ENCODE data around the gene GFER. TPM values are rescaled to one million over a fixed set of nuclear protein-coding genes. Genes with fewer than 3 reads are reported as not detected.

GFER gene
- total and polyA plus RNA-seq, 10 of the 15 experiments (the other 5 are each of a cell fraction or from before 2014, with no cell fraction given) = 2.4 to 57.7 (median 31.3) TPM

- peaks cover 12% of the 10 kb centered on the region for H3K4me1 ChIP-seq (ENCODE audit: control insufficient read depth, insufficient read depth, low read length)
- no peak overlapping the region for H2AFZ ChIP-seq (ENCODE audit: control insufficient read depth, low read depth, low read length)
- peaks cover 0 to 36% of the 10 kb centered on the region in 2 experiments; a peak in 3 of 4 replicates for H3K36me3 ChIP-seq (ENCODE audit: control insufficient read depth in 2 of 2, insufficient read depth in 2 of 2, low read length in 1 of 2)
- no peak for ATAC-seq
- H3K4me3 ChIP-seq = no peak overlapping the region
- WGBS (ENCODE audit: insufficient coverage, insufficient replicate concordance, low lambda C conversion rate, missing lambda C conversion rate) = 93% methylated on average over 27 of the region's 37 CpGs
- 0 out of 4 replicates have a peak, but pooled peaks cover 0 to 5% of the 10 kb centered on the region in 2 experiments for H3K27me3 ChIP-seq (replicated peaks in 1 of 2; ENCODE audit: control insufficient read depth in 2 of 2, insufficient read depth in 2 of 2, low read length in 1 of 2)
- ChIA-PET POLR2A (no interaction called here), SMC1A (ENCODE audit: uncharacterized antibody, unreplicated experiment) (no interaction called here), CTCF (no interaction called here), RAD21 (ENCODE audit: unreplicated experiment) (no interaction called here)
- TF ChIP-seq MTA2 (IDR thresholded peaks at IDR 0.05; ENCODE audit: low read depth) (no peak), IRF3 (IDR thresholded peaks at IDR 0.05) (no peak), FOXK2 (IDR thresholded peaks at IDR 0.05) (no peak), NR2C2 (IDR thresholded peaks at IDR 0.05; ENCODE audit: borderline replicate concordance, control insufficient read depth, insufficient read length, low read depth) (no peak), JUNB (IDR thresholded peaks at IDR 0.05) (no peak), CBX5 (IDR thresholded peaks at IDR 0.05; ENCODE audit: low read depth) (no peak), ZNF687 (IDR thresholded peaks at IDR 0.05) (no peak), PBX3 (IDR thresholded peaks at IDR 0.05; ENCODE audit: insufficient replicate concordance, low read depth, low read length) (no peak), LARP7 (IDR thresholded peaks at IDR 0.05) (no peak), SMARCA5 (IDR thresholded peaks at IDR 0.05) (no peak), SUPT20H (IDR thresholded peaks at IDR 0.05; ENCODE audit: borderline replicate concordance, control insufficient read depth, low read depth, low read length) (no peak), MEF2B (IDR thresholded peaks at IDR 0.05; ENCODE audit: partially characterized antibody, poor library complexity, severe bottlenecking) (no peak), MXI1 (IDR thresholded peaks at IDR 0.05; ENCODE audit: low read depth, low read length) (no peak)
- no peaks in the 10 kb centered on the region for H3K9me3 ChIP-seq (replicated peaks; ENCODE audit: control insufficient read depth, insufficient read depth, low read length)
- DNase-seq (ENCODE audit: low read depth, low spot score) = no peak
- H3K27ac ChIP-seq (ENCODE audit: control insufficient read depth, insufficient read depth) = no peak overlapping the region
- FAIRE-seq = no peak
- H3K9ac ChIP-seq (ENCODE audit: control insufficient read depth, insufficient read depth, low read length) = no peak overlapping the region
- H3K4me2 ChIP-seq (ENCODE audit: control insufficient read depth, insufficient read depth) = no peak overlapping the region
- no peaks in the 10 kb centered on the region for H4K20me1 ChIP-seq (ENCODE audit: control insufficient read depth, insufficient read depth)
- intact Hi-C loops (cut with micrococcal nuclease; ENCODE audit: unreplicated experiment) (no loop called here), in situ Hi-C loops (cut with MboI) (no loop called here)
- H3K79me2 ChIP-seq (ENCODE audit: control insufficient read depth, insufficient read depth, low read length) = peaks cover 1% of the 10 kb centered on the region
- no TSS peak for BruUV-seq (replicated peaks)
Measured at GRCh38 chr16:1978476-1979120, 5.4 kb upstream of the GFER start.
